Natural killer cell treated with Interleukin-12 subunit alpha and Interleukin-12 subunit beta and Interleukin-15 and Interleukin-18, amount 100 ng/mL, for 72 hours (primary cell): Measurements from ENCODE around the gene PPY. TPM values are rescaled to one million over a fixed set of nuclear protein-coding genes. Genes with fewer than 3 reads are reported as not detected.

Source experiments
- ATAC-seq, 2 donors: fragments of 150-1000 bp; cut with Tn5 transposase in 1 of 2; sonication (Bioruptor Pico), chemical (Tn5 transposase) in 1 of 2; 2 replicates each; pipeline ENCODE4 v1.10.0; 2021
- DNase-seq: peaks from one replicate; pipeline ENCODE4 v3.0.0; 2022; ENCODE audit warnings: low spot score
- H3K27ac Mint-ChIP-seq, 2 donors: 1 replicate in 1 of 2; 2 replicates in 1 of 2; pipeline ENCODE4 v1.8.0; 2022; ENCODE audit warnings: mixed read lengths in 2 of 2, mild to moderate bottlenecking in 1 of 2, moderate library complexity in 1 of 2
- H3K27me3 Mint-ChIP-seq, 2 donors: 1 replicate in 1 of 2; 2 replicates in 1 of 2; pipeline ENCODE4 v1.8.0; 2022; ENCODE audit warnings: mixed read lengths in 2 of 2
- H3K36me3 Mint-ChIP-seq: one replicate; pipeline ENCODE4 v1.8.0; 2022; ENCODE audit warnings: mixed read lengths
- H3K4me1 Mint-ChIP-seq, 2 donors: 1 replicate in 1 of 2; 2 replicates in 1 of 2; pipeline ENCODE4 v1.8.0; 2022; ENCODE audit warnings: low read depth in 2 of 2, mixed read lengths in 2 of 2, mild to moderate bottlenecking in 1 of 2
- H3K4me3 Mint-ChIP-seq: one replicate; pipeline ENCODE4 v1.8.0; 2022; ENCODE audit warnings: mixed read lengths
- H3K9me3 Mint-ChIP-seq: 2 replicates; pipeline ENCODE4 v1.8.0; 2022; ENCODE audit warnings: mixed read lengths
- total RNA-seq, 2 donors: library from RNA; stranded (reverse); gene quantifications; one replicate each; pipeline ENCODE4 v1.2.3, GENCODE V29; 2022

Gene PPY, protein sequence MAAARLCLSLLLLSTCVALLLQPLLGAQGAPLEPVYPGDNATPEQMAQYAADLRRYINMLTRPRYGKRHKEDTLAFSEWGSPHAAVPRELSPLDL
- total RNA-seq: not detected

DNA sequence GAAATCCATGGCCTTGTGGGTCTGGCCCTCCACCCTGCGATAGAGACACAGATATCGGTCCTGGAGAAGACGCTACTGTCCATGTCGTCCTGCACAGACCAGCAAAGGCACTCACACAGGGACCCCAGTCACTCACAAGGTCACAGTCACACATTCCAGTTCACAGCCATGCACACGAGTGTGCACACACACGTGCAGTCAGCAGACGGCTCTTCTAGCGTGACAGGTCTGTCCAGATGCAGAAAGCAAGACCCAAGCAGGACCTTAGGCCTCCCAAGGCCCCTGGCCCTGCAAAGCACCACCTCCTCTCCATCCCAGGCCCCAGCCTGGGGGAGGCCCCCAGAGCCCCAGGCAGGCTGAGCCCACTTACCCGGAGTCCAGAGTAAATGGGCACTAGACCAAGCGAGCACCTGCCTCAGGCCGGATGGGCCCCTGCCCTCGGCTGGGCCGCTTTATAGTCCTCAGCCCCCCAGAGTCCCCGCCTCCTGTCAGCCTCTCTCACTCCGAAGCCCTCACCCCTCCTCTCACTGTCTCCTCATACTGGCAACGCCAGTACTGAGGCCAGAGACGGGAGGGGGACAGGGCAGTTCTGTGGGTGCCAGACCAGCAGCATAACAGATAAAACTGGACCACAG lies at the start of gene PPY:
TSS of gene PPY (minus strand) at position 426 of the 635 bp plus-strand sequence. CDS start 822 bp downstream, outside the sequence.
- no peaks in the 10 kb centered on the region for H3K36me3 Mint-ChIP-seq

DNA sequence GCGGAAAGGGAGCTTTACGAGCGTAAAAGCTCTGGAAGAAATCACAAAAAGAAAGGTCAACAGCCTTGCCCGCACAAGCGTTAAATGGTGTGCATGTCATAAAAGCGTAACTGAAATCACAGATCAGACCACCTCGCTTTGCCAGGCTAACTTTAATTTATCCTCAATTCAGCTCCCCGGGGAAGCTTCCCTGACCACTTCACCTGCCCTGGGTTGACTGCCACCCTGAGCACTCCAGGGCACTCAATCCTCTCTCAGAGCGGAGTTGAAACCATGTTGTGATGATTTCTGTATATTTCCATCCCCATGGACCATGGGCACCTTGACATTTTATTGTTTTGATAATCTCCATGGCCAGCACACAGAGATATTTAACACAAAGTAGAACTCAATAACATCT lies 46.0 kb upstream of the PPY start:
- H3K36me3 Mint-ChIP-seq: no peaks in the 10 kb centered on the region
- H3K27me3 Mint-ChIP-seq: peaks cover 16 to 27% of the 10 kb centered on the region in 2 donors
- no peaks in the 10 kb centered on the region for H3K4me1 Mint-ChIP-seq
- H3K9me3 Mint-ChIP-seq: no peaks in the 10 kb centered on the region
- ATAC-seq (no peak), DNase-seq (no peak)
- no peak overlapping the region for H3K4me3 Mint-ChIP-seq
- no peak overlapping the region for H3K27ac Mint-ChIP-seq

More for the DNA sequence above, at the start of gene PPY:
- DNase-seq: no peak
- Mint-ChIP-seq H3K9me3 (no peaks in the 10 kb centered on the region), H3K27ac (no peak within 1 kb of the TSS), H3K4me1 (peaks cover 0 to 14% of the 10 kb centered on the region in 2 donors), H3K27me3 (peaks cover 5 to 8% of the 10 kb centered on the region in 2 donors), H3K4me3 (no peak within 1 kb of the TSS)
- ATAC-seq: no peak

DNA sequence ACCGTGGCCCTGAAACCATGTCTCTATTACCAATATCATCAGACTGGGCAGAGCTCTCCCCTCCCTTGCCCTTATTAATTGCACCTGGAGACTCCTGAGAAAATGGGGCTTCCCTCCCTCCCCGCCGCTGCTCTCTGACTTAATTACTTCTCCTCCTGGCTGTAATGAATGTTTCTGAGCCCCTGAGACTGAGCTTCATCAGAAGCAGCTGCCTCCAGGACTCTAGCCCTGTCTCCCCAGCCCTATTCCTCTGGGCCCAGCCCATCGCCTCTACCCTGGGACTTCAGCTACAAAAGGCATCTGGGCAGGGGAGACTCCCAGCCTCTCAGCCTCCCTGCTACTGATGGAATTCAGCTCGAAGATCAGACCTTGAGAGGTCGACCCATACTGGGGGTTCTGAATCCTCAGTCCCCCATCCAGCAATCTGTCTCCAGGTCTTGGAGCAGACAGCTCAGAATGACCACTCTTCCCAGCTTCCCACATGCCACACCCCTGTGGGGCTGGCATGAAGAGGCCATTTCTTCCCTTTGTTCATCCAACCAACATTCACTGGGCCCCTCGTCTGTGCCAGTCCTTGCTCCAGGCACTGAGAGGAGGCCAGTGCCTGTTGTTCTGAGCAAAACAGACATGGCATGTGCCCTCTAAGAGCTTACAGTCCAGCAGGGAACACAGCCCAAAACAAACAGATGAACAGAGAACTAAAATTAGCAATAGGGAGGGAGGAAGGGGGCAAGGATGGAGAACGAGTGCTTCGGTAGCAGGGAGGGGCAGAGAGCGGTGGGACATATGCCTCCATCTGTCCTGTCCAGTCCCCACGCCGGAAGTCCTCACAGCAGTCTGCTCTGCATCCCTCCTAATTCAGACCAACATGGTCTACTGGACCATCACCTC lies 45.1 kb upstream of the PPY start:
- no peak for DNase-seq
- peaks cover 20 to 36% of the 10 kb centered on the region in 2 donors for H3K27me3 Mint-ChIP-seq

DNA sequence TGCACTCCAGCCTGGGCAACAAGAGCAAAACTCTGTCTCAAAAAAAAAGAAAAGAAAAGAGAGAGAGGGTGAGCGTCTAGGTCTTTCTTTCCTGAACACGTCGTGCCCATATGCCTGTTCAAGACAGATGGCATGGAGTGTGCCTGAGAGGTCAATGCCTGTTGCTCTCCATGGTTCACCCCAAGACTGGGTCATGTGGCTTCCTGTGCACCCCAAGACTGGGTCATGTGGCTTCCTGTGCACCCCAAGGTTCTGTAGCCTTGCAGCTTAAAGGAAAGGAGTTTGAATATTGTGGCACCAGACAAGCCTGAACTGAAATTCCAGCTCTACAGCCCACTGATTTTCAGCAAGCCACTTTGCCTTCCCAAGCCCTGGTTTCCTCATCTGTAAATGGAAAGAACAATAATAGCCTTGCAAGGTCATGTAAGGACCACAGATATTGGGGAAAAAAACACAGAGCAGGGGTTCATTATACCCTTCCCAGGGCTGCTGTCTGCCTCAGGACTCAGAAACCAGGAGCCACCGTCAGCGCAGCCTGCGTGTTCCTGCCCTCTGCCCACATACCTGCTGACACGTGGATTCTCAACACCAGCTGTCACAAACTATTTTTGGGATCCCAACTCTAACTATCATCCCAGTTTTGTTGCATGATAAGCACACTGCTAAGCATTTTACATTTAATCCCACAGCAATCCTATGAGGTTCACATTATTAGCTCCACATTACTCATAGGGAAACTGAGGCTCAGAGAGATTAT lies 44.1 kb upstream of the PPY start:
- ATAC-seq (no peak), DNase-seq (no peak)
- Mint-ChIP-seq H3K4me3 (no peak overlapping the region), H3K9me3 (no peaks in the 10 kb centered on the region), H3K4me1 (no peaks in the 10 kb centered on the region), H3K27ac (no peak overlapping the region), H3K36me3 (no peaks in the 10 kb centered on the region), H3K27me3 (peaks cover 27 to 46% of the 10 kb centered on the region in 2 donors)

More for the DNA sequence above, 45.1 kb upstream of the PPY start:
- Mint-ChIP-seq H3K27ac (no peak overlapping the region), H3K4me1 (no peaks in the 10 kb centered on the region), H3K9me3 (no peaks in the 10 kb centered on the region), H3K4me3 (no peak overlapping the region), H3K36me3 (no peaks in the 10 kb centered on the region)
- no peak for ATAC-seq

DNA sequence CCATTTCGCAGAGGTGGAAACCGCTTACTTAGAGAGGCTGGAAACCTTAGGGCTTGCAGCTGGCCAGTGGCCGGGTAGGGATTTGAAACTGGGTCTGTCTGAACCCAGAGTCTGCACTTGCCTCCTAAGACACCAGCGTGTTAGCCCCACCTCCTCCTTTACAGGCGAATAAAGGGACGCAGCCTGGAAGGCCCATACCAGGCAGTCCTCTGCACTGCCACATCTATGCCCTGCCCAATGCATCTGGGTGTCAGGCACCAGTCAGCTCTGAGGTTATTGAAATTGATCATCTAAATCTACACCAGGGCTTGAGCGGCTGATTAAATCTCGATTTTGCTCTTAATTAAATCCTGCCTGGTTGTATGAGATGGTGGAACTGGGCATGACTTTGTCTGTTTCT lies 42.2 kb upstream of the PPY start:
- H3K9me3 Mint-ChIP-seq: no peaks in the 10 kb centered on the region
- peaks cover 31 to 54% of the 10 kb centered on the region in 2 donors for H3K27me3 Mint-ChIP-seq
- DNase-seq (no peak), ATAC-seq (no peak)
- no peak overlapping the region for H3K4me3 Mint-ChIP-seq
- no peaks in the 10 kb centered on the region for H3K4me1 Mint-ChIP-seq
- H3K27ac Mint-ChIP-seq: no peak overlapping the region
- H3K36me3 Mint-ChIP-seq: no peaks in the 10 kb centered on the region

DNA sequence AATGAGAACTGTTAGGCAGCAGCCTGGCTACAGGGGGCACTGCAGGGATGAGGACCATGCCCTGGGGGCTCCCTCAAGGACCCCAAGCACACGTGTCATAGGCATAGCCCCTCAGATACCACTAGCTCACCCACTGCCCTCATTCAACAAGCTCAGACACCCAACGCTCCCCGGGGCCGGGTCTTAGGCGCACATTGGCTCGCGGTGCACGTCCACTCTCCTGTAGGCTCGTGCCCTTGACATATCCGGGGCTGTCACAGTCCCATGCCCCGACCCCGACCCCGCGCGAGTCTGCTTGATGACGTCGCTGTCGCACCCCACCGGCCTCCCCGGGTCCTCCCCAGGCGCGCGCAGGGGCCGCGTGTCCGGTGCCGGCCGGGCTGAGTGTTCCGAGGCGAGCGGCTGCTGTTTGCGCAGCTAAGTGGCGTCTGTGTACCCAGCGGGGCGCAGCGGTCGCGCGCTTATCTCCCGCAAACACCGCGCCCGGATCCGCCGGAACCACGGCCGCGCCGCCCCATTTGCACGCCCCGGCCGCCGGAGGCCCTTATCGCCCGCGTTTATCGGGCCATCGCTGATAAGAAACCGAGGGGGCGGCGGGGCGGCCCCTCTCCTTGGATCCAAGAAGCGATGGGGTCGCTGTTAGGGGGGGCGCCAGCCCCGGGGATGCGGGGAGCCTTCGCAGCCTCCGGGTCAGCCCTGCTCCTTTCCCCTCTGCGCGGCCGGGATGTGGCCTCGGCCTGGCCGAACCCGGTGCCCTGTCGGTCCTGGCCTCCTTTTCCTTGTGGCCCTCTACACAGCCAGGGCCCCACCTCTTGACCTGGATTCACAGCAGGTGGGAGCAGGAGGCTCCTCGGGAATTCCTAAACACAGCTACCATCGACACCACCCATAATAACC lies 41.5 kb upstream of the PPY start:
- H3K4me3 Mint-ChIP-seq: no peak overlapping the region
- no peaks in the 10 kb centered on the region for H3K9me3 Mint-ChIP-seq
- H3K27me3 Mint-ChIP-seq: peaks cover 28 to 54% of the 10 kb centered on the region in 2 donors
- H3K27ac Mint-ChIP-seq: no peak overlapping the region
- no peaks in the 10 kb centered on the region for H3K4me1 Mint-ChIP-seq
- H3K36me3 Mint-ChIP-seq: no peaks in the 10 kb centered on the region
- no peak for DNase-seq
- peak; percentile 32 to 34 for ATAC-seq

DNA sequence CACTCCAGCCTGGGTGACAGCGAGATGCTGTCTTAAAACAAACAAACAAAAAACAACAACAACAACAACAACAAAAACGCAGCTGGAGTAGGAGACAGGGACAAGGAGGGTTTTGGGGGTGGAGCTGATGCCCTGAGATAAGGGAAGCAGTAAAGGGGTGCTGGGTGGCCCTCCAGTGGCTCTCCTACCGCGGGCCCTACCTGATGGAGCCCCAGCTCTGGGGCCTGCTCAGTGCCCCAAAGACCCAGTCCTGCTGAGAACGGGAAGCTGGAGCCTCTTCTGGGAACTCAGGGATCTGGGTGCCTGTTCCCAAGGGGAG lies 40.9 kb upstream of the PPY start:
- DNase-seq (no peak), ATAC-seq (no peak)
- Mint-ChIP-seq H3K4me1 (no peaks in the 10 kb centered on the region), H3K27ac (no peak overlapping the region), H3K36me3 (no peaks in the 10 kb centered on the region), H3K4me3 (no peak overlapping the region), H3K9me3 (no peaks in the 10 kb centered on the region), H3K27me3 (peaks cover 31 to 53% of the 10 kb centered on the region in 2 donors)

DNA sequence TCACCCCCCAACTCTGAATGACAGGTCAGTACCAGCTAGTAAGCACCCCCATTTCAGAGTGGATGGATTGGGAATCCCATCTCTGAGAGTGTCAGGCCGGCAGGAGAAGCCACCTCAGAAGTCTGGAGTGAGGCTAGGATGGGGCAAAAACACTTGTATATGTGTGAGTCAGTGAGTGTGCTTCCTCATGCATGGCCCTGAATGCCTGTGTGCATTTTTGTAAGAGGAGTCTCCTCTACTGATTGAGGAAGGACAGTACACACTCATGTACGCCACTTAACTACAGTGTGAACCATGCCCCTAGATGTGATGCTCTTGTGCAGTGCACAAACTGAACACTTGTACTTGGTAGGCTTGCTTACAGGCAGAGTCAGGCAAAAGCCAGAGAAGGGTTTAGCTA lies 39.9 kb upstream of the PPY start:
- Mint-ChIP-seq H3K4me1 (no peaks in the 10 kb centered on the region), H3K27ac (no peak overlapping the region), H3K9me3 (no peaks in the 10 kb centered on the region), H3K4me3 (no peak overlapping the region), H3K27me3 (peaks cover 30 to 49% of the 10 kb centered on the region in 2 donors), H3K36me3 (no peaks in the 10 kb centered on the region)
- no peak for ATAC-seq
- no peak for DNase-seq

DNA sequence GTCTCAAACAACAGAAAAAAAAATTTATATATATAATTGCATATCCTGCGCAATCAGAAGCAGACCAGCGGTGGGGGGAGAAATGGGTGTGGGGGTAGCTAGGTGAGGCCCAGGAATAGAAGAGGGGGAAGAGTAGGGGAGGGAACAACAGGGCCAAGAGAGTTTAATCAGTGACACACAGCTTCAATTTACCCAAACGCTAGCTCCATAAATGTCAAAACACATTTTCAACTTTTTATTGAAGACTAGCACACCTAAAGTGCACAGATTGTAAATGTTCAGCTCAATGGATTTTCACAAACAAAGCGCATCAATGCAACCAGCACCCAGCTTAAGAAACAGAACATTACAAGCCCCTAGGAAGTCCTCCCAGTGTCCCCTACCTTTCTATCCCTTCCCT lies 37.4 kb upstream of the PPY start:
- Mint-ChIP-seq H3K9me3 (no peaks in the 10 kb centered on the region), H3K4me1 (no peaks in the 10 kb centered on the region), H3K27me3 (peaks cover 23 to 37% of the 10 kb centered on the region in 2 donors), H3K36me3 (no peaks in the 10 kb centered on the region), H3K27ac (no peak overlapping the region), H3K4me3 (no peak overlapping the region)
- no peak for DNase-seq
- ATAC-seq: no peak

DNA sequence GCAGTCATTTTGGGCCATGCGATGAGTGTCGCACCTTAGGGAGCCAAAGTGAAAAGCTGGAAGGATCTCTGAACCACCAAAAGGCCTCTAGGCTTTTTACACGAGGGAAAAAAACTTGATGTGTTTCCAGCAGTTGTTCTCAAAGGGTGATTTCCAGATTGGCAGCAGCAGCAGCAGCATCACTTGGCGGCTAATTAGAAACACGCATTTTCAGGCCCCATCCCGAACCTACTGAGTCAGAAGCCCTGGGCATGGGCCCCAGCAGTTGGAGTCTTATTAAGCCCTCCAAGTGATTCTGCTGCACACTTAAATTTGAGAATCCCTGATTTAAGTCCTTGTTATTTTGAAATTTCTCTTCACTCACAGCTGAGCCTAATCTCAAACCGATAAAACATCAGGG lies 36.7 kb upstream of the PPY start:
- DNase-seq (no peak), ATAC-seq (no peak)
- no peaks in the 10 kb centered on the region for H3K9me3 Mint-ChIP-seq
- no peaks in the 10 kb centered on the region for H3K4me1 Mint-ChIP-seq
- H3K36me3 Mint-ChIP-seq: no peaks in the 10 kb centered on the region
- H3K27ac Mint-ChIP-seq: no peak overlapping the region
- H3K27me3 Mint-ChIP-seq: peaks cover 21 to 37% of the 10 kb centered on the region in 2 donors
- no peak overlapping the region for H3K4me3 Mint-ChIP-seq

DNA sequence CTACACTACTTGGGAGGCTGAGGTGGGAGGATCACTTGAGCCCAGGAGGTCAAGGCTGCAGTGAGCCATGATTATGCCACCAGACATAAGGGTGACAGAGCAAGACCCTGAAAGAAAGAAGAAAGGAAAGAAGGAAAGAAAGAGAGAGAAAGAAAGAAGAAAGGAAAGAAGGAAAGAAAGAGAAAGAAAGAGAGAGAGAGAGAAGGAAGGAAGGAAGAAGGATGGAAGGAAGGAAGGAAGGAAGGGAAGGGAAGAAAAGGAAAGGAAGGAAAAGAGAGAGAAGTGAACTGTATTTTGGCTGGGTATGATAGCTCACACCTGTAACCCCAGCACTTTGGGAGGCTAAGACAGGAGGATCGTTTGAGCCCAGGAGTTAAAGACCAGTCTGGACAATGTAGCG lies 35.8 kb upstream of the PPY start:
- no peak for DNase-seq
- Mint-ChIP-seq H3K9me3 (no peaks in the 10 kb centered on the region), H3K4me1 (no peaks in the 10 kb centered on the region), H3K4me3 (no peak overlapping the region), H3K36me3 (no peaks in the 10 kb centered on the region), H3K27ac (no peak overlapping the region), H3K27me3 (peaks cover 21 to 35% of the 10 kb centered on the region in 2 donors)
- ATAC-seq: no peak

DNA sequence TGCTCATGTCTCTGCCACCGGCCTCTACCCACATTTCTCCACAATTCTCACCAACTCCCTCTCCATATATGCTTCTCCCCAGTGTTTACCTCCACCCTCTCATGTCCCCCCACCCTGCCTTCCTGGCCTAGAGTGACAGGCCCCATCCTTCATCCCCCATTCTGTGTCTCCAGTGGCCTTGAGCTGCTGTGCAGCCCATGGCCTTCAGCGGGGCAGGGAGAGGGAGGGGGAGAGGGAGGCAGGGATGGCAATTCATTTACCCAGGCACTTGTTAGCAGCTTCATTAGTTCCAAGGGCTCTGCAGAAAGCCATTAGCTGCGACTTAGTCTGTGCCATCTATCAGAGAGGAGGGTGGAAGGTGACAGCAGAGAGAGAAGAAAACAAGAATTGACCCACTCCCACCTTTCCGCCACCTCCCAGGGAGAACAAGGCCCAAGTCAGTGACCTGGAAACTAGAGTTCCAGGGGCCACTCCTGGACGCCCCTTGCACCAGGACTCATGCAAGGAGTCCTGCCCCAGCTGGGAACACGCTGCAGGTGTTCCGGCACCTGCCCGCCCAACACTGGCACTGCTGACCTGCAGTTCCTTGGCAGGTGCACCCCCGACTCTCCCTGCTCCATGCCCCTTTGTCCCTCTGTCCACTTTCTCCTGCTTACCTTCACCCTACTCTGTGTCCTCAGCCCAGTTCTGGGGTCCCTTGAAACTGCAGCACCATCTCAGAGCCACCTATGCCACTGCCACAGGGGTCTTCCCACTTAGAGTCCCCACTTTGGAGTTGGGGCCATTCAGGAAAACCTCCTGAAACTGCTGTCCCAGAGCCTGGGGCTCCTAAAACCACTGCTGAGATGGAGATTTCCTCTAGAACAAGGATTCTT lies 34.9 kb upstream of the PPY start:
- no peak overlapping the region for H3K27ac Mint-ChIP-seq
- no peak overlapping the region for H3K4me3 Mint-ChIP-seq
- DNase-seq (no peak), ATAC-seq (no peak)
- peaks cover 15 to 26% of the 10 kb centered on the region in 2 donors for H3K27me3 Mint-ChIP-seq
- H3K4me1 Mint-ChIP-seq: no peaks in the 10 kb centered on the region
- H3K36me3 Mint-ChIP-seq: no peaks in the 10 kb centered on the region
- H3K9me3 Mint-ChIP-seq: no peaks in the 10 kb centered on the region
